GM19239 (cell line): Measurements from ENCODE around the gene RXRA.

Source experiments
- DNase-seq: peaks from one replicate; pipeline ENCODE4 v3.0.0; 2011; ENCODE audit warnings: low spot score; ENCODE audit not compliant: insufficient read length
- FAIRE-seq: peaks from 2 replicates; lab custom pipeline; 2011; peaks lifted over from hg19 to GRCh38; lab: Jason Lieb, UNC

The RXRA gene

DNA sequence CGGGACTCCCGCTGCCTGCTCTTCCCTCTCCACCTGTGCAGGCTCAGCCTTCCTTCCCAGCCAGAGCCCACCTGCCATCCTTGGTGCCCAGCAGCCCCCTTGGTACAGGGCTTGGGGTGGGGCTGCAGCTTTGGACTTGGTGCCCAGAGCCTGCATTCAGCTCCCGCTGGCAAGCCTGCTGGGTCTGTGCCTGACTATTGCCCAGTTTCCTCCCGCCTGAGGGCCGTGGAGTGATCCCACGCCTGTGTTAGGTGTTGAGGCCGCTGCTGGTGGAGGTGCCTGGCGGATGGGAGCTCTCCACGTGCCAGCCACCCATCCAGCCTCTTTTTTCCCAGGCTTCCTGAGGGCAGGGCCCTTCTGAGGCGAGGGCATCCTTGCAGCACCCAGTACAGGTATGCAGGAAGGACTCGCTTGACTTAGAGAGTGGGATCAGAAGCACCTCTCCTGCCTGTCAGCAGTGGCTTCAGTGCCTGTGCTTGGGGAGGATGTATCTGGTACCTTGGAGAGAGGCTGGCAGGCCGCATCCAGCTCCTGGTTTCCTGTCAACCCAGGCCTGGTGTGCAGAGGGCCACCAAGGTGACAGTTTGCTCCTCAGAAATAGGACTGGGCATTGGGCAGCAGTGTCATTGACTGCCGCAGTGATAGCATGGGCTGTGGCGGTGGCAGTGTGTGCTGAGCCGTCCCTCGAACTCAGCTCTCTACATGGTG, 7.8 kb downstream of the RXRA start:
- no peak for FAIRE-seq

DNA sequence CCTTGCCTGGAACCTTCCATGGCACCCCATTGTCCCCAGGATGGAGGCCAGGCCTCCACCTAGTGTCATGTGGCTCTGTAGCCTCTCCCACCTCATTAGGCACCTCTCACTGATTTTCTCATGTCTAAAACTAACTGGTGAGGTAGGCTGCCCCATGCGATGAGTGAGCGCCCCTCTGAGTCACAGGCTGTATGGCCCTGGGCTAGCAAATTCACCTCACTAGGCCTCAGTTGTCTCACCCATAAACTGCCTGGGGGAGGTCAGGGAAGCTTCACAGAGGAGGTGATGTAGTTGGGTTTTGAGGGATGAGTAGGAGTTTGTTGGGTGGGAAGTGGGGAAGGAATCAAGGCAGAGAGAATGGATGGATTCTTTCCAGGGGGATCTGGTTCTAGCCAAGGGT, 8.8 kb downstream of the RXRA start:
- DNase-seq (no peak), FAIRE-seq (no peak)

More for the DNA sequence above, 7.8 kb downstream of the RXRA start:
- no peak for DNase-seq

DNA sequence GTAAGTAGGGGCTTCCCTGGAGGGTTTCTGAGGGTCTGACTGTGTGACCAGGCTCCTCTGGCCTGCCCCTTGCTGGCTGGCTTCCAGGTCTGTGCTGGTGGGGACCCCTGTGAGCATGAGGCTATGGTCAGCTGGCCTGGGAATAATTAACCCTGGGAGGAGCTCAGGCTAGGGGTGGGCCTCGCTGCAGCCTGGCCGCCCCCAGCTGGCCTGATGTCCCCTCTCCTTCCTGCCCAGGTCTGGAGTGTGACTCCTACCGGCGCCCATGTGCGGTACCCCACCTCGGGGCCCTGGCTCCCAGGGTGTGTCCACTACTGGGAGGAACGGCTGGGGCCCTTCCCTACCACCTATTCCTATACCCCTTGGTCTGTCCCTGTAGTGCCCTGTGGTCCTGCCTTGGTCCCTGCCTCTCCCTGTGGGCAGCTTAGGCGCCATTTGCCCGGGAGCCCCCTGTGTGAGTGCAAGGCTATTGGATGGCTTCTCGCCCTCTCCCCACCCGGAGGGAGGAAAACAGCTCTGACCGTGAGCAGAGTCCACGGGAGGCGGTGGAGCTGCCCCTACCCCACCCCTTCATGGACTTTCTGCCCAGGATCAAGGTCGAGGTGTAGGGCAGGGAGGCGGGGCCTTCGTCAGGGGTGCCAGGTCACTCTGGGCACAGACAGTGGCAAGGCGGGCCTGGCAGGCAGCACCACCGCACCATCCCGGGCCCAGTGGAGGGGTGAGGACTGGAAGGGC, 9.4 kb downstream of the RXRA start:
- FAIRE-seq (no peak), DNase-seq (no peak)

DNA sequence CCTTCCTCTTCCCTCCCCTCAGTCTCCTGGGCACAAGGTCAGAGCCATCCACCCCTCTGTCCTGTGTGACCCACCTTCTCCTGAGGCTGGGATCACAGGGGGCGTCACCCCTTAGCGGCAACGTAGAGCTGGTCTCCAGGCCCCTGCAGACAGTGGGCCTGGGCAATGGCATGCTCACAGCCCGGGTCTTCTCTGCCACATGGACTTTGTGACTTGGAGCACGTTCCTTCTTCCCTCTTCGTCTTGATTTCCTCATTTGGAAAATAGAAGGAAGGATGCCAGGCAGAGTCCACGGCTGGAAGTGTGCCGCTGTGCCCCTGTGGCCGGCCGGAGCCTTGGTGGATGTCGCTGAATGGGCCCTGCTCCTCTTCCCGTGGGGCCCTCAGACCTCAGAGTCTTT, 10.0 kb downstream of the RXRA start:
- FAIRE-seq = no peak

DNA sequence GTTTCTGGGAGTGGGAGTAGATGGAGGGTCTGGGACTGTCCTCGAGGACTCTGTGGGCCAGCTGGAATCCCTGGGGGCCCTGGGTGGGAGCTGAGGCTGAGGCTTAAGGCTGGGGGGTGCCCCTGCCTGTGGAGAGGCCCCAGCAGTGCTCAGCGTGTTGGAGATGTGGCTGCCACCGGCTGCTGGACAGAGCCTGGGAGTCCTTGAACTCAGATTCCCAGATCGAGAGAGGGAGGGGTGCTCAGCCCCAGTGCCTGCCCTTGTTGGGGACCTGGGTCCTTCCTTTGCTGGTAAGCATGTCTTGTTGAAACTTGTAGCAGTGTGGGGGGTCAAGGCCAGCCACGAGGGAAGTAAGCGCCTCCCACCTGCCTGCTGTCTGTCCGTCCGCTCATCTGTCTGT, 10.7 kb downstream of the RXRA start:
- DNase-seq = no peak

More for the DNA sequence above, 10.0 kb downstream of the RXRA start:
- DNase-seq = no peak

DNA sequence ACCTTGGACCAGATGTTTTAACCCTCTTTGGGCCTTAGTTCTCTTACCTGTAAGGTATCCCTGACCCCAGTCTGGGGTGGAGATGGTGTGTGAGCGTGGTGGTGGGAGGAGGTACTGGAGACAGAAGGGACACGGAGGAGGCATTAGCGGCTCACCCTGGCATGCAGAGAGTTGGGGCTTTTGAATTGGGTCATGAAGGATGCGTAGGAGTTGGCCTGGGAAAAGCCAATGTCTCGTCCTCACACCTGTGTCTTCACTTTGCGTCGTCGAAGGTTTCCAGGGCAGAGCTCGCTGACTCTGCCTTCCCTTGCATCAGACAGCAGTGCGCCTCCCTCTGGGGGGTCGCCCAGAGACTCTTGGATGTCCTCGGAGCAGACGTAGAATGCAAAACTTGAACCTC, 11.2 kb downstream of the RXRA start:
- FAIRE-seq (no peak), DNase-seq (no peak)

More for the DNA sequence above, 10.7 kb downstream of the RXRA start:
- no peak for FAIRE-seq

DNA sequence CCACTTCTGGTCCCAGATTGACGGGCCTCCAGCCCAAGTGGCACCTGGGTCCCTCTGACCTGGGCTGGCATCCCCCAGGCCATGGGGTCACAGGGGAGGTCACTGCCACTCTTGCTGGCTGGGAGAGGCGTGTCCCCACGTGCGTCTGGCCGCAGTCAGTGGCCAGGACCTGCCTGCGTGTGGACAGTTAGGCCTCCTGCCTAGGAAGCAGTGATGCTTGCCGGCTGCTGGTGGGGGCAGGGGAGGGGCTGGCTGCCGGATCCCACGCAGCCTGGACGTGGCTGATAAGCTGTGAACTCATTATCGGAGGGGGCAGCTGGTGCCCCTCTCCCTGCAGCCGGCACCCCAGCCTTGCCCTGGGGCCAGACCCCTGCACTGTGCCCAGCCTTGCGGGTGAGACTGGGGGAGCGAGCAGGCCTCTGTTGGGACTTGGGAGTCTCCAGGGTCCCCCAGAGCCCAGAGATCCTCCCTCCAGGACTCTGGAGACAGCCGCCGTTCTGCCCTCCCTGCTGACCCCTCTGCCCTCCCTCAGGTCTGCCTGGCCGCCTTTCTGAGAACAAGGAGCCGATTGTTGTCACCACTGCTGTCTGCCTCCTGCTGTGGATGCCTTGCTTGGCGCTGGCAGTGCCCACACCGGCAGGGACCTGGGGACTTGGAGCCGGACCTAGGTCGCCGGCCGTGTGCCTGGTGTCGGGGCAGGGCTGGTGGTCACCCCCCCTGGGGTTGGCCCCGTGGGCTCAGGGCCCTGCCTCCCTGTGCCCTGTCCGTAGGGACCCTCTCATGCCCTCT, 12.3 kb downstream of the RXRA start:
- no peak for FAIRE-seq
- DNase-seq = no peak

DNA sequence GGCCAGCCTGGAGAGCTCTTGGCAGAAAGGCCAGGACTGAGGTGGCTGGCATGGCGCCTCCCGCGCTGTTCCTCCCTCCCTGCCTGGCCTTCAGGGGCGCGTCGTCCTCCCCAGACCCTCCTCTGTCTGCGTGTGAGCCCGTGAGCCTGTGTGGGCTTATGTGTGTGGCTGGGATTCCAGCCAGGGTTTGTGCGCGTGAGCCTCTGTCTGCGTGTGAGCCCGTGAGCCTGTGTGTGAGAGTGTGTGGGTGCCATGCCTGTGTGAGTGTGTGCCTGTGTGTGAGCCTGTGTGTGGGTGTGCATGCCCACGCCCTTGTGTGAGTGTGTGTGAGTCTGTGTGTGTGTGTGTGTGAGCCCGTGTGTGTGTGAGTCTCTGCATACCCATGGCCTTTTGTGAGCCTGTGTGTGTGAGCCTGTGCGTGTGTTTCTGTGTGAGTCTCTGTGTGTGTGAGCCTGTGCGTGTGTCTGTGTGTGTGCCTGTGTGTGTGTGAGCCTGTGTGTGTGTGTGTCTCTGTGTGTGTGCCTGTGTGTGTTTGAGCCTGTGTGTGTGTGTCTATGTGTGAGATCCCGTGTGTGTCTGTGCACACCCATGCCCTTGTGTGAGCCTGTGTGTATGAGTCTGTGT, 13.0 kb downstream of the RXRA start:
- DNase-seq (no peak), FAIRE-seq (no peak)

DNA sequence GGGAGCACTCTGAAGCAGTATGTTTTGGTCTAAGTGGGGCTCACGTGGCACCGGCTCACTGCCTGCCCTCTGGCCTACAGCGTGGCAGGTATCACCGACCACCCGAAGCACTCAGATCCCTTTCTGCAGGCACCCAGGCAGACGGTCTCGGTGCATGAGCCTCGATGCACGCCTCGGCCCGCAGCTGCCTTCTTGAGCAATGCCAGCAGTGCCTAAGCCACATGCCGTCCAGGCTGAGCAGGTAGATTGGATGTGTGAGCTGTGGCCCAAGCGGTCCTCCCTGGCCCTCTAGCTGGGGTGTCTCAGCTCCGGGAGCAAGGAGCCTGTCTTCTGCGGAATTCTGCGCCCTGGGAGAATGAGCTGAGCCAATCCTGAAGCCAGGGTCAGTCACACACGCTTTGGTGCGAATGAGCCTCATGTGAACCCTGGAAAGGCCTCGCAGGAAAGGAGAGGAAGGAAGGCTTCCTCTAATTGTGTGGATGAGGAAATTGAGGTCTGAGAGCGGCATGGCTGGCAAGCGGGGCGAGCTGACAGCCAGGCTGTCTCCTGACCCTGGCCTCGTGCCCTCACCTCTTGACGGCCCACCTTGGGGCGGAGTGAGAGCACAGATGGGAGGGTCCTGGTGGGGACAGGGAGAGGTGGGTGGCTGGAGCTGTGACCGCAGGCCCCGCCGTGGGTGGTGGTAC, 14.4 kb downstream of the RXRA start:
- FAIRE-seq (no peak), DNase-seq (no peak)

DNA sequence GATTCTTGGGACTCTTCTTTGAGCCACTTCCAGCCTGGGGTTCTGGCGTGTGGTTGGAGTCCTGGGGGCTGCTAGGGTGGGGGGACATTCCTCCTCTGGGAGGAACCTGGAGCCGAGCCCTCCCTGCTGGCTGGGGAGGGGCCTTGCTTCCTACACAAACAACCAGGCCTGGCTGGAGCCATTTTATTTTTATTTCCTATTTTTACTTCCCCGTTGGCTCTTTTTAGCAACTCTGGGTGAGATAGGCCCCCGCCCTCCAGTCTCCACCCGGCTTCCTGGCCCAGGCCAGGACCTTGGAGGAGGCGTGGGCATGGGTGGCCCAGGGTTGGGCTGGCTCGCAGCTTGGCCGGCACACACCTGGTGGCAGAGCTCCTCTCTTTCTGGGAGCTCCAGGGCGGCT, 15.1 kb downstream of the RXRA start:
- DNase-seq (no peak), FAIRE-seq (no peak)

DNA sequence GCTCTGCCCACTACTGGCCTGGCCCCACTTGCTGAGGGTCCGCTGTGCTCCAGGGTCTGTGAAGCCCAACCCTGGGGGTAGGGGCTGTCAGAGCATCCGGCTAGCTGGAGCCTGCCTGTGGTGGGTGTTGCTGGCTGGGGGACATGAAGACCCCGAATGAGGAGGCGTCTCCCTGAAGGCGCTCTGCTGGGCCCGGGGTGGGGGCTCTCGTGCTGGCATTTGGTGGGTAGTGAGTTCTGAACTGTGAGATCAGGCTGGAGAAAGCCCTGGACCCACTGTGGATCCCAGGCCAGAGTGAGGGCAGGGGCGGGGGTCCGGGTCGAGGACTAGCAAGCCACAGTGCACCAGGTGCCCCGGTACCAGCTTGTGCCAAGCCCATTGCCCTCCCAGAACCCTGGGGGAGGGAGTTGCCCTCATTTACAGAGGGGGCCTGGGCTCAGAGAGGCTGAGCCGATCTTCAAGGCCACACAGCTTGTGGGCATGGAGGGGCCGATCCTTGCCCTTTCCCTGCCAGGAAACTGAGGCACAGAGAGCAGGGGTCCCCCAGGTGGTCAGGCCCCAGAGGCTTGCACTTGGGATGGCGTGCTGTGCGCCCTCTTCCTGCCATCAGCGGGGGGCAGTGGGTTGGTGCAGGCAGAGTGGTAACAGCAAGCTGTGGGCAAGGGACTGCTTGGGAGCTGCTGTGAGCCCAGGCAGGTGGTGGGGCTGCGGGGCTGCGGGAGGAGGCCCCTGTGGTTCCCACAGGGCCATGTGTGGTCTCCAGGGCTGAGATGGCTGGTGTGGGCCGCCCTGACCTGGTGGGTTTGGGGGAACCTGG, 15.9 kb downstream of the RXRA start:
- DNase-seq = no peak
- no peak for FAIRE-seq

DNA sequence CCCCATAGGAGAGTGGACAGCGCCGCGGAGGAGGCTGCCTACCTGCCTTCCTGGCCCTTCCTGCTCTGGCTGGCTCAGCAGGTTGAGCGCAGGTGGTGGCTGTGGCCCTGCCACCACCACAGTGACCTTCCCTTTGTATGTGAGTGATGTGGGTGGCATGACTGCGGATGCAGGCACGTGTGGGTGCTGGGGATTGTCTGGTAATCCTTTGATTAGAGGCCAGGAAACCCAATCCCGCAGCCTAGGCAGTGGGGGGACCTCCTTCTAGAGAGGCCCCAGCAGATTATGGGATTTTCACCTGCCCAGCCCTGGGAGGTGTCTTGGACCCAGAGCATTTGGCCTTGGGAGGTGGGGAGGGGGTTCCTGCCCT, 16.5 kb downstream of the RXRA start:
- FAIRE-seq (no peak), DNase-seq (no peak)

DNA sequence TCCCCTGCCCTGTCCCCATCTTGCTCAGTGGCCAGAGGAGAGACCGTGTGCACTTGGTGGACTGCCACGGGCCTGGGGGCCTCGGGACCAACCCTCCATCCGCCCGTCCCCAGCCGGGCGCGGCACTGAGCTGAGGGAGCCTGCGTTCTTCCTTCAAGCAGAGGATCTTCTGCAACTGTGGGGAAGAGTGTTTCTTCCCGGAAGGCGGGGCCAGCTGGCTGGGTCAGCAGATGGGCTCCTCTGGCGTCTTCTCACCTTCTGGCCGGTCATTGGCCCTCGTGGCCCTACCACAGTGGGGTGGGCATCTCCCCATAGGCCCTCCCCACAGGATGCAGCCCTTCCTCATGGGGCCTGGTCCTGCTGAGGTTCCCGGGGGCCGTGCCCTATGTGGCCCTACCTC, 17.4 kb downstream of the RXRA start:
- FAIRE-seq = no peak
- no peak for DNase-seq

DNA sequence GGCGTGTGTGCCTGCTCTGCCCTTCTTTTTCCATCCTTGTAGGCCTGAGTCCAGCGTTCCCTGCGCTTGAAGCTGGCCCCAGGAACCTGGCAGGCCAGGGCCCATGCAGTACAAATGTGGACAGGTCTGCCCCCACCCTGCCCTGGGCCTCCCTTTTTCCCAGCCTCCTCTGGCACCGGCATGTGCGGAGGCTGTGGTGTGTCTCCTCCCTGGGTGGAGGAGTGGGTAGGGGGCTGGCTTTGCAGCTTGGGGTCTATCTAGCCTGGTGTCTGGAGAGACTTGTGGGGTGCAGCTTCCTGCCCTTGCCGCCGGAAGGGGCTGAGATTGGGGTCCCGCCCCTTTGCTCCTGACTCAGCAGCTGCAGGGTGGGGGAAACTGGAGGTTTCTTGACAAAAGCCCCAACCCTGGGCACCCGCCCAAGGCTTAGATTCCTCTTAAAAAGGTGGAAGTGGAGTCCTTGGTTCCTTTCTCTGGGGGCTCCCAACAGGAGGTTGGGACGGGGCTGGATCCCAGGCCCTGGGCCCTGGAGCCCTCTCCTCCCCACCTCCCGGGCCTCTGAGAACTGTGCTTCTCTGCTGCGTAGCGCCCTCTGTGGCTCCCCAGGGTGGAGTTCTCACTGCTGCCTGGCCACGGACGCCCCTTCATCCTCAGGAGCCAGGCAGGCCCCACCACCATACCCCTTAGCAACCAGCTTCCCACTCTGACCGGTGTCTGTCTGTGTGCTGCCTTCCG, 18.0 kb downstream of the RXRA start:
- FAIRE-seq (no peak), DNase-seq (no peak)

DNA sequence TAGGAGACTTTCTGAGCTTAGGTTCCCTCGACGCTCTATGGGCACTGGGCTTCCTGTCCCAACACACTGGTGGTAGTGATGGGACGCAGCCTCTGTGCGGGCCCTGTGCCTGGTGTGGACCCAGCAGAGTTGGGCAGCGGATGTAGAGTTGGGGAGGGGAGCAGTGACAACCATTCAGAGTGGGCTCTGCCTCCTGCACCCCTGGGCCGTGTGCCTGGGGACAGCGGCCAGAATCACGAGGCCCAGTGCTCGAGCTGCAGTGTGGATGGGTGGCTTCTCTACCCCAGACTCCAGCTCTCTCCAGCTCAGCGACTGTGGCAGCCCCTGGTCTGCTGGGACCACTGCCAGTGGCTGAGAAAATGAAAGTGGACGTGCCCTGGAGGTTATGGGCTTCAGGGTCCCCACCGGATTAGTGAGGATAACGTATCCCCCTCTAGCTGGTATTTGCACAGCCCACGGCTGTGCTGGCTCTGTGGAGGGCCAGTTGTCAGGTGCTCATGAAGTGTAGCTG, 18.6 kb downstream of the RXRA start:
- DNase-seq = no peak
- FAIRE-seq = no peak

DNA sequence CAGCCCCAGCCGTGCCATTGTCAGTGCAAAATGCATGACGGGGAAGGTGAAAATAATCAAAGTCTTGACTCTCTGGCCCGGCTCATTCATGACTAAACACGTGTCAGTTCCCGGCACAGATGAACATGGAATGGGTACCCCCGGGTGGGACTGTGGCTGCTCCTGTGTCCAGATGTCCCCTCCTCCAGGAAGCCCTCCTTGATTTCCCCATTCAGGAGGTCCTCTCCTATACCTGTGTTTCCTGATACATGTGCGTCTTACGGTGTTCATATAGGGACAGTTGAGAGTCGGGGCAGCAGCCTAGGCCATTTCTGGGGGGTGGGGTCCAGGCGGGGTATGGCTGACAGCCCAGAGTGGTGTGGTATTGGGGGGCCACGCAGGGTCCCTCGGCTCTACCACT, 19.5 kb downstream of the RXRA start:
- no peak for FAIRE-seq
- DNase-seq = no peak

DNA sequence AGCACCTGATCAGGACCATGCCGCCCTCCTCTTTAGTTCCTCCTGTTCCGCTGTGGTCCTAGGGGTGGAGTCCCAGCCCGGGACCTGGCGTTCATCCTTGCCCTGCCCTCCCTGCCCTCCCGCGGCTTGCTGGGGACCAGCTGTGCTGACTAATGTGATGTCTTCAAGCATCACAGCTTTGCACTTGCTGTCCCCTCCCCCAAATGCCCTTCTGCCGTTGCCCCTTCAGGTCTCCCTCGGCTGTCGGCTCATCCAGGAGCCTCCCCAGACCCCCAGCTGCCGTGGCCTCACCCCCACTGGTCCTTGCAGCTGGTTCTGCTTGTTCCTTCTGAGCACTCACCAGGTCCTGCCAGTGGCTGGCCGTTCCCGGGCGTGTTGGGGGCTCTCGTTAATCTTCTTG, 19.9 kb downstream of the RXRA start:
- DNase-seq (no peak), FAIRE-seq (no peak)

DNA sequence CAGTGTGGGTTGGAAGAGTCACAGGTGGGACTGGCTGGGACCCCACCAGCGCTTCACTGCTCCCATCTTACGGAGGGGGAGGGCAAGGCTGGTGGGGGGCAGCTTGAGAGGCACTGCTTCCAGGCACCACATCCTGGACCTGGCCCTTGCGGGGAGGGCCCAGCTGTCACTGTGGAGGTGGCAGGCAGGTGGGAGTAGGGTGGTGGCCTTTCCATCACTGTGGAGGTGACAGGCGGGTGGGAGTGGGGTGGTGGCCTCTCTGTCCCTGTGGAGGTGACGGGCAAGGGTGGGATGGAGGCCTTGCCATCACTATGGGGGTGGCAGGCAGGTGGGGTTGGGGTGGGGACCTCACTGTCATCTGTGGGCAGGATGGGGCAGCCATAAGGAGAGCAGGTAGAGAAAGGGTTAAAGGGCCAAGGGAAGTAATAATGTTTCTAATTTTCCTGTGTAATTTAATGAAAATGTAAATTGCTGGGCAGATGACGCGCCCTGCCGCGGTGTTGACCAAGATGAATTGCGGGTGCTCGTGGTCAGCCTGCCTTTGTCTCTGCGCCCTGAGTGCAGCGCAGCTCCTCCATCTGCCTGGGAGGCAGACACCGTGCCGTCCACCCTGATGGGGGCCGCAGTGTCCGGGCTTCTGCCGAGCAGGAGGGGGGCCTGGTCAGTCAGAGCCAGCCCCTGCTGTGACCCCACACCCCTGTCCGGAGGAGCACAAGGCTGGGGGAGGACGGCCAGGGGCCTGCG, 20.8 kb downstream of the RXRA start:
- DNase-seq (no peak), FAIRE-seq (no peak)
